ENCODE measurements around the gene PHETA1. TPM values are rescaled to one million over a fixed set of nuclear protein-coding genes. Genes with fewer than 3 reads are reported as not detected.

Gene PHETA1
- total RNA-seq, 1 experiment from 2014 or later, result 16.3 TPM

DNA sequence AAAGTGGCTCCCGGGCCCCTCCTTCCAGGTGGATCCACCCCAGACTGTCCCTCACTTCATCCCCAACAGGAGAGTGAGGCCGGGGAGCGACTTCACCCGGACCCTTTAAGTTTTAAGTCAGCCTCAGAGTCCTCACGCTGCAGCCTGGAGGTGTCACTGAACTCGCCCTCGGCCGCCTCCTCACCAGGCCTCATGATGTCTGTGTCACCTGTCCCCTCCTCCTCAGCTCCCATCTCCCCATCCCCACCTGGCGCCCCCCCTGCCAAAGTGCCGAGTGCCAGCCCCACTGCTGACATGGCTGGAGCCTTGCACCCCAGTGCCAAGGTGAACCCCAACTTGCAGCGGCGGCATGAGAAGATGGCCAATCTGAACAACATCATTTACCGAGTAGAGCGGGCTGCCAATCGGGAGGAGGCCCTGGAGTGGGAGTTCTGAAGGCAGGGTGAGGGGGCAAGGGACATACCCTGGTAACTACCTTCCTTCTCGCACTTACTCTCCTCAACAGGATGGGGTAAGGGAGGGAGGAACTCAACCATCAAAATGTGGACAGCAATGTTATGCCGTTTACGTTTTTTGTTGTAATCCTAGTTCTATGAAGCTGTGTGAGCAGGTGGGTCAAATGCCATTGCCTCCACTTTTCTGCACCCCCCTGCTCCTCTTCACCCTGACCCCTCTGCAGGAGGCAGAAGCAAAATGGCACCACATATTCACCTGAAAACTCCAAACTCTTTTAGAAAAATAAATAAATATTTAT, 20.8 kb downstream of the PHETA1 start:
- in situ Hi-C loops (cut with HindIII; ENCODE audit: low pct_unique_long_range_greater_than_20kb, low sequenced_read_pairs), result no loop called here
- Histone ChIP-seq H3K9me3 (ENCODE audit: control insufficient read depth, insufficient read depth, low read depth, low read length) (0 out of 2 replicates have a peak, but pooled peaks cover 11% of the 10 kb centered on the region), H3K36me3 (ENCODE audit: control insufficient read depth, insufficient read depth, low read length) (no peaks in the 10 kb centered on the region), H3K27ac (ENCODE audit: low read length) (no peak overlapping the region), H3K4me1 (ENCODE audit: control insufficient read depth, insufficient read depth, low read length) (no peaks in the 10 kb centered on the region), H3K4me3 (ENCODE audit: low read depth in 2 of 2, low read length in 2 of 2) (no peak overlapping the region), H3K27me3 (ENCODE audit: control insufficient read depth, insufficient read depth, low read length) (no peaks in the 10 kb centered on the region; the same call in 1 of the 2 replicates)
- DNase-seq (ENCODE audit: low read depth, low spot score) (no peak), ATAC-seq (no peak)
- CTCF ChIA-PET, result no interaction called here
- BruUV-seq (replicated peaks), result no TSS peak
- POLR2A ChIA-PET, result no interaction called here
- TF ChIP-seq, protein P1, sequence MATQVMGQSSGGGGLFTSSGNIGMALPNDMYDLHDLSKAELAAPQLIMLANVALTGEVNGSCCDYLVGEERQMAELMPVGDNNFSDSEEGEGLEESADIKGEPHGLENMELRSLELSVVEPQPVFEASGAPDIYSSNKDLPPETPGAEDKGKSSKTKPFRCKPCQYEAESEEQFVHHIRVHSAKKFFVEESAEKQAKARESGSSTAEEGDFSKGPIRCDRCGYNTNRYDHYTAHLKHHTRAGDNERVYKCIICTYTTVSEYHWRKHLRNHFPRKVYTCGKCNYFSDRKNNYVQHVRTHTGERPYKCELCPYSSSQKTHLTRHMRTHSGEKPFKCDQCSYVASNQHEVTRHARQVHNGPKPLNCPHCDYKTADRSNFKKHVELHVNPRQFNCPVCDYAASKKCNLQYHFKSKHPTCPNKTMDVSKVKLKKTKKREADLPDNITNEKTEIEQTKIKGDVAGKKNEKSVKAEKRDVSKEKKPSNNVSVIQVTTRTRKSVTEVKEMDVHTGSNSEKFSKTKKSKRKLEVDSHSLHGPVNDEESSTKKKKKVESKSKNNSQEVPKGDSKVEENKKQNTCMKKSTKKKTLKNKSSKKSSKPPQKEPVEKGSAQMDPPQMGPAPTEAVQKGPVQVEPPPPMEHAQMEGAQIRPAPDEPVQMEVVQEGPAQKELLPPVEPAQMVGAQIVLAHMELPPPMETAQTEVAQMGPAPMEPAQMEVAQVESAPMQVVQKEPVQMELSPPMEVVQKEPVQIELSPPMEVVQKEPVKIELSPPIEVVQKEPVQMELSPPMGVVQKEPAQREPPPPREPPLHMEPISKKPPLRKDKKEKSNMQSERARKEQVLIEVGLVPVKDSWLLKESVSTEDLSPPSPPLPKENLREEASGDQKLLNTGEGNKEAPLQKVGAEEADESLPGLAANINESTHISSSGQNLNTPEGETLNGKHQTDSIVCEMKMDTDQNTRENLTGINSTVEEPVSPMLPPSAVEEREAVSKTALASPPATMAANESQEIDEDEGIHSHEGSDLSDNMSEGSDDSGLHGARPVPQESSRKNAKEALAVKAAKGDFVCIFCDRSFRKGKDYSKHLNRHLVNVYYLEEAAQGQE (IDR thresholded peaks at IDR 0.05; ENCODE audit: insufficient read depth in 1 of 2, low read depth in 2 of 2, low read length in 1 of 2), result no peak
- TF ChIP-seq SIN3A (IDR thresholded peaks at IDR 0.05; ENCODE audit: borderline replicate concordance, insufficient read depth, low read depth, low read length), result no peak
- TF ChIP-seq CTCF (IDR thresholded peaks at IDR 0.05), result no peak
- TF ChIP-seq TCF7L2 (IDR thresholded peaks at IDR 0.05; ENCODE audit: low read depth, low read length), result no peak
- no peak for TF ChIP-seq POLR2AphosphoS5 (IDR thresholded peaks at IDR 0.05; ENCODE audit: low read depth, low read length)
- intact Hi-C loops (cut with micrococcal nuclease; ENCODE audit: unreplicated experiment), result no loop called here

DNA sequence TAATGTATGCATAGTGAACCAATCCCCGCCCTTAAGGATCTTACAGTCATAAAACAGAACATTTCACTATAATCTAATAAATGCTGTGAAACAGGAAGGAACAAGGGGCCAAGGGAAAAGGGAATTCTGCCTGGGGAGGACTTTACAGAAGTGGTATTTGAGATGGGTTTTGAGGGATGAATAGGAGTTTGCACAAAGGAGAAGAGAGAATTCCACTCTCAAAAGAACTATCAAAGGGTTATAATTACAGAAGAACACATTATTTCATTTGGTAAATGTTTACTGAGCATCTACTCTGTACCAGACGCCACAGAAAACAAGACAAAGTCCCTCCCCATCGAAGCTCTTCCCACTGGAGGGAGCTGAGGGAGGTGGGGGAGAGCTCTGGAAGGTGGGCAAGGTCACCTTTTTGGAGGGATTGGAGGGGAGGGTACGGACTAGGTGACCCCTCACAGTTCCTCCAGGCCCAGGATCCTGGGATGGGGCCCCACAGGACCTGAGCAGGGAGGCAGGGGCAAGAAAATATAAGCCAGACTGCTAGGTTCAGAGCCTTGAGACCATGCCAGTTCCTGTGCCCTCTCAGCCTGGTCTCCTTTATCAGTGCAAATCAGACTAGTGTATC, 24.5 kb downstream of the PHETA1 start:
- DNase-seq (ENCODE audit: low read depth, low spot score) (no peak), ATAC-seq (no peak)
- Histone ChIP-seq H3K27me3 (ENCODE audit: control insufficient read depth, insufficient read depth, low read length) (no peaks in the 10 kb centered on the region; the same call in 1 of the 2 replicates), H3K9me3 (ENCODE audit: control insufficient read depth, insufficient read depth, low read depth, low read length) (0 out of 2 replicates have a peak, but pooled peaks cover 11% of the 10 kb centered on the region), H3K27ac (ENCODE audit: low read length) (no peak overlapping the region), H3K36me3 (ENCODE audit: control insufficient read depth, insufficient read depth, low read length) (no peaks in the 10 kb centered on the region), H3K4me3 (ENCODE audit: low read depth in 2 of 2, low read length in 2 of 2) (no peak overlapping the region), H3K4me1 (ENCODE audit: control insufficient read depth, insufficient read depth, low read length) (no peaks in the 10 kb centered on the region)
- POLR2A ChIA-PET, result no interaction called here
- in situ Hi-C loops (cut with HindIII; ENCODE audit: low pct_unique_long_range_greater_than_20kb, low sequenced_read_pairs), result no loop called here
- CTCF ChIA-PET, result no interaction called here
- intact Hi-C loops (cut with micrococcal nuclease; ENCODE audit: unreplicated experiment), result no loop called here
- BruUV-seq (replicated peaks), result no TSS peak
- TF ChIP-seq CTCF (IDR thresholded peaks at IDR 0.05) (no peak), TCF7L2 (IDR thresholded peaks at IDR 0.05; ENCODE audit: low read depth, low read length) (no peak), POLR2AphosphoS5 (IDR thresholded peaks at IDR 0.05; ENCODE audit: low read depth, low read length) (no peak), SIN3A (IDR thresholded peaks at IDR 0.05; ENCODE audit: borderline replicate concordance, insufficient read depth, low read depth, low read length) (no peak)
- TF ChIP-seq, protein P1 (IDR thresholded peaks at IDR 0.05; ENCODE audit: insufficient read depth in 1 of 2, low read depth in 2 of 2, low read length in 1 of 2), result no peak

Measured in Panc1 (cell line).